IPS-20b (cell line): ENCODE measurements around the gene SYNDIG1L.

Experiments
- H3K27ac ChIP-seq: one replicate; pipeline ENCODE4 v1.5.1; 2013; ENCODE audit warnings: low read length
- H3K27me3 ChIP-seq: 2 replicates; pipeline ENCODE4 v1.6.1; 2013; ENCODE audit warnings: mild to moderate bottlenecking, low read length, inconsistent platforms; ENCODE audit not compliant: insufficient read depth
- H3K36me3 ChIP-seq: 2 replicates; pipeline ENCODE4 v1.6.1; 2013; ENCODE audit warnings: low read depth, mild to moderate bottlenecking, inconsistent platforms, low read length, moderate library complexity; ENCODE audit not compliant: insufficient read depth
- H3K4me1 ChIP-seq: 2 replicates; pipeline ENCODE4 v1.6.1; 2013; ENCODE audit warnings: mild to moderate bottlenecking, control low read depth, inconsistent platforms, low read length, moderate library complexity; ENCODE audit not compliant: insufficient read depth
- H3K4me3 ChIP-seq: 2 replicates; pipeline ENCODE4 v1.5.1; 2013; ENCODE audit warnings: mild to moderate bottlenecking, low read length, inconsistent platforms
- H3K9ac ChIP-seq: 2 replicates; pipeline ENCODE4 v1.6.1; 2013; ENCODE audit warnings: low read depth, mild to moderate bottlenecking, inconsistent platforms, low read length, moderate library complexity
- H3K9me3 ChIP-seq: 2 replicates; pipeline ENCODE4 v1.6.1; 2013; ENCODE audit warnings: mild to moderate bottlenecking, low read depth, low read length, inconsistent platforms; ENCODE audit not compliant: insufficient read depth

The SYNDIG1L gene

GRCh38 chr14:74427651-74428050 is 1.6 kb upstream of the SYNDIG1L start:
- Histone ChIP-seq H3K27ac (no peak overlapping the region), H3K4me1 (peaks cover 27% of the 10 kb centered on the region), H3K27me3 (peaks cover 31% of the 10 kb centered on the region)

GRCh38 chr14:74425525-74426201 is 347 bp downstream of the SYNDIG1L start:
- Histone ChIP-seq H3K9me3 (no peaks in the 10 kb centered on the region), H3K4me1 (peaks cover 26% of the 10 kb centered on the region), H3K27me3 (peaks cover 43% of the 10 kb centered on the region), H3K4me3 (peak overlapping the region; percentile 58; the same call in 1 of the 2 replicates), H3K9ac (no peak overlapping the region), H3K27ac (no peak overlapping the region), H3K36me3 (no peaks in the 10 kb centered on the region)

More at GRCh38 chr14:74427651-74428050, 1.6 kb upstream of the SYNDIG1L start:
- no peak overlapping the region for H3K9ac ChIP-seq
- no peaks in the 10 kb centered on the region for H3K36me3 ChIP-seq
- H3K4me3 ChIP-seq: no peak overlapping the region
- no peaks in the 10 kb centered on the region for H3K9me3 ChIP-seq

GRCh38 chr14:74424606-74425005 is 1.4 kb downstream of the SYNDIG1L start:
- peaks cover 20% of the 10 kb centered on the region for H3K4me1 ChIP-seq
- peaks cover 43% of the 10 kb centered on the region for H3K27me3 ChIP-seq
- no peaks in the 10 kb centered on the region for H3K36me3 ChIP-seq
- no peak overlapping the region for H3K4me3 ChIP-seq
- no peak overlapping the region for H3K27ac ChIP-seq
- H3K9me3 ChIP-seq: no peaks in the 10 kb centered on the region
- H3K9ac ChIP-seq: no peak overlapping the region

- Histone ChIP-seq H3K9ac (no peak overlapping the region), H3K36me3 (no peaks in the 10 kb centered on the region), H3K9me3 (no peaks in the 10 kb centered on the region), H3K4me3 (no peak overlapping the region), H3K4me1 (peaks cover 12% of the 10 kb centered on the region; the same call in 1 of the 2 replicates), H3K27ac (no peak overlapping the region), H3K27me3 (peaks cover 43% of the 10 kb centered on the region)
Measured at GRCh38 chr14:74423246-74423645, 2.8 kb downstream of the SYNDIG1L start.

- Histone ChIP-seq H3K27me3 (peaks cover 35% of the 10 kb centered on the region), H3K27ac (no peak overlapping the region), H3K36me3 (no peaks in the 10 kb centered on the region), H3K9ac (no peak overlapping the region), H3K4me1 (peaks cover 7% of the 10 kb centered on the region; the same call in 1 of the 2 replicates), H3K4me3 (no peak overlapping the region), H3K9me3 (no peaks in the 10 kb centered on the region)
Measured at GRCh38 chr14:74421981-74422380, 4.0 kb downstream of the SYNDIG1L start.

- Histone ChIP-seq H3K4me1 (peaks cover 20% of the 10 kb centered on the region), H3K27me3 (peaks cover 15% of the 10 kb centered on the region)
Measured at GRCh38 chr14:74419086-74419485, 6.9 kb downstream of the SYNDIG1L start.

GRCh38 chr14:74418031-74418430 is 8.0 kb downstream of the SYNDIG1L start:
- Histone ChIP-seq H3K4me1 (peaks cover 26% of the 10 kb centered on the region), H3K4me3 (no peak overlapping the region), H3K36me3 (no peaks in the 10 kb centered on the region), H3K9ac (no peak overlapping the region), H3K27ac (no peak overlapping the region), H3K9me3 (no peaks in the 10 kb centered on the region), H3K27me3 (peaks cover 12% of the 10 kb centered on the region; the same call in 1 of the 2 replicates)

More at GRCh38 chr14:74419086-74419485, 6.9 kb downstream of the SYNDIG1L start:
- Histone ChIP-seq H3K9me3 (no peaks in the 10 kb centered on the region), H3K36me3 (no peaks in the 10 kb centered on the region), H3K9ac (no peak overlapping the region), H3K4me3 (no peak overlapping the region), H3K27ac (no peak overlapping the region)

- Histone ChIP-seq H3K27me3 (peaks cover 12% of the 10 kb centered on the region; the same call in 1 of the 2 replicates), H3K4me3 (no peak overlapping the region), H3K36me3 (no peaks in the 10 kb centered on the region), H3K4me1 (peaks cover 26% of the 10 kb centered on the region), H3K9me3 (no peaks in the 10 kb centered on the region), H3K27ac (no peak overlapping the region), H3K9ac (no peak overlapping the region)
Measured at GRCh38 chr14:74417611-74418010, 8.4 kb downstream of the SYNDIG1L start.

- H3K4me1 ChIP-seq: peaks cover 24% of the 10 kb centered on the region
- no peaks in the 10 kb centered on the region for H3K36me3 ChIP-seq
- no peaks in the 10 kb centered on the region for H3K9me3 ChIP-seq
- no peak overlapping the region for H3K9ac ChIP-seq
- H3K4me3 ChIP-seq: no peak overlapping the region
- H3K27ac ChIP-seq: no peak overlapping the region
- peaks cover 9% of the 10 kb centered on the region; the same call in 1 of the 2 replicates for H3K27me3 ChIP-seq
Measured at GRCh38 chr14:74417201-74417600, 8.8 kb downstream of the SYNDIG1L start.

GRCh38 chr14:74415115-74415437 is 10.9 kb downstream of the SYNDIG1L start:
- Histone ChIP-seq H3K27ac (no peak overlapping the region), H3K4me1 (peaks cover 24% of the 10 kb centered on the region), H3K4me3 (no peak overlapping the region), H3K27me3 (no peaks in the 10 kb centered on the region; the same call in 1 of the 2 replicates), H3K9me3 (no peaks in the 10 kb centered on the region), H3K9ac (no peak overlapping the region), H3K36me3 (no peaks in the 10 kb centered on the region)

- Histone ChIP-seq H3K27ac (no peak overlapping the region), H3K4me1 (peaks cover 24% of the 10 kb centered on the region), H3K9ac (no peak overlapping the region), H3K9me3 (no peaks in the 10 kb centered on the region), H3K36me3 (no peaks in the 10 kb centered on the region), H3K4me3 (no peak overlapping the region), H3K27me3 (no peaks in the 10 kb centered on the region; the same call in 1 of the 2 replicates)
Measured at GRCh38 chr14:74414403-74415114, 11.5 kb downstream of the SYNDIG1L start.

GRCh38 chr14:74413627-74414026 is 12.4 kb downstream of the SYNDIG1L start:
- peaks cover 24% of the 10 kb centered on the region for H3K4me1 ChIP-seq
- H3K27ac ChIP-seq: no peak overlapping the region
- H3K9ac ChIP-seq: no peak overlapping the region
- H3K9me3 ChIP-seq: no peaks in the 10 kb centered on the region
- H3K36me3 ChIP-seq: no peaks in the 10 kb centered on the region
- H3K27me3 ChIP-seq: no peaks in the 10 kb centered on the region; the same call in 1 of the 2 replicates
- H3K4me3 ChIP-seq: no peak overlapping the region
